Small intestine (tissue), 4 donors: ENCODE data around the gene ATP8B1. TPM values are rescaled to one million over a fixed set of nuclear protein-coding genes. Genes with fewer than 3 reads are reported as not detected.

ENCODE experiments used
- polyA plus RNA-seq, 4 donors: library from polyadenylated mRNA; stranded (reverse) in 3 of 4; unstranded in 1 of 4; fragments of 200-250 nt in 3 of 4; fragments of 120-200 nt in 1 of 4; gene quantifications; one replicate each; pipeline versions ENCODE4 v1.2.1 to v1.2.3, GENCODE V29; 2013
- donor health status: healthy with polysubstance abuse.
- donor health status: Bipolar disorder and iron deficiency.
- donor health status: healthy.

The ATP8B1 gene
- polyA plus RNA-seq, 4 donors, result 25.5 to 82.5 (median 42.7) TPM

Other genes with a start within 250 kb of the ATP8B1 start
- 10 to 100 TPM in 1 of 4 donors, 1 to 10 TPM in 3; 6.8 to 15.7 (median 8.2) TPM for gene FECH, start 216.6 kb downstream of the ATP8B1 start, polyA plus RNA-seq
- 100 to 1,000 TPM in 3 of 4 donors, 10 to 100 TPM in 1; 86.2 to 134 (median 120) TPM for gene NARS1, start 181.5 kb downstream of the ATP8B1 start, polyA plus RNA-seq
- 100 to 1,000 TPM in 1 of 4 donors, 10 to 100 TPM in 3; 36.5 to 113 (median 96.2) TPM for gene NEDD4L, start 240.9 kb upstream of the ATP8B1 start, polyA plus RNA-seq